NCI-H446 (cell line): ENCODE results near the gene ADD2.
"Not testable (repeated sequence)": the region's sequence is repeated elsewhere in the genome, so short reads cannot be mapped to it uniquely, and the experiment has no call there.

Experiments used
- DNase-seq, 2 experiments: peaks; one replicate each; lab custom pipeline; 2025; lab: John Stamatoyannopoulos, UW

The ADD2 gene

DNA sequence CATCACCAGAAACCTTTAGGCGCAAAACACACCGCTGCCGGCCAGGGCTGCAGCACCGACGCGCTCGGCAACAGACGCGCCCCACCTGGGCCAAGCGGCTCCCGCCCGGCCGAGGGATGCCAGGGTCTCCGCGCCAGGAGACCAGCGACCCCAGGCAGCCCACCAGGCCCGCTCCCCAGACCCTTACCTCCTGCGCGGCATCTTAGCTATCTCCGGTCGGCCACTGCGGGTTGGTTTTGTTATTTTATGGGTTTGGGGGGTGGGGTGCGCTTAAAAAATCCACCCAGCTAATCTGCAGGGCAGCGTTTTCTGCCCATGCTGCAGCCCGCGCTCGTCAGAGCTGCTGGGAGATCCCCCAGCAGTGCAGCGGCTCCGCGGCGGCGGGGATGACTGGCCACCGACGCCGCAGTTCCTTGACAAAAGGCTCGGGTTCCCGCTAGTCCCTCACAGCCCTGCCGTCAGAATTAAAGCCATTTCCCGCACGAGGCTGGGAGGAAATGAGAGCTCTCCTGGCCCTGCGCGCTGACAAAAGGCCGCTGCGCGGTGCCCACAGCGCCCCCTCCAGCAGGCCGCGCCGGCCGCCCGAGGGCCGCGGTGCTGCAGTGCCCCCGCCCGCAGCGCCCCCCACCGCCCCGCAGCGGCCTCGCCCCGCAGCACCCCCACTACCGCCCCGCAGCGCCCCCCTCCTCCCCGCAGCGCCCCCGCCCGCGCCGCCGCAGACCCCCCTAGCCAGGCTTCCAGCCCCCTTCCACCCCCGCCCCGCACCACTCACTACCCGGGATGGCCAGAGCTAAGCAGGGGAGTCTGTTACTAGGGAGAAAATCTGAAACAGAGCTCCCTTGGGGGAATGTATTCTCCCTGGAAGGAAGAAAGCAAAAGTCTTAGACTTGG is at the start of gene ADD2:
ADD2 (minus strand) TSS at position 502 of the 891 bp plus-strand sequence. CDS start 61,792 bp downstream, outside the sequence.
- peak; percentile 21 to 69 for DNase-seq

GRCh38 chr2:70817284-70817954 is 49.4 kb upstream of the ADD2 start:
- no peak for DNase-seq

DNA sequence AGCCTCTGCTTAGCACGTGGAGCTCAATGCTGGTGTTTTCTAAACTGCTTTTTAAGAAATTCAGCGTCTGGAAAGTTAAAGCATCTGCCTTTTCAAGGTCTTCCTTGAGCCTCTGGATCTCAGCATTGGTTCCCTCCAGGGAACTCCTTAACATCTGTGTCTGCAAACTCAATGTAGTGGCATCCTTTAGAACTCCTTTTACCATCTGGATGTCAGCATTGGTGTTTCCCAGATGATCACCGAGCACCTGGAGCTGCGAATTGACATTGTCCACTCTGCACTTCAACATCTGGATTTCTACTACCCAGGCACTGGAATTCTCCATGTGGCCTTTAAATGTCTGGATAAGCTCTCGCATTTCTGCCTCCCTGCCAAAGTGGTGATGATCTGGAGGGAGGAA is 48.7 kb upstream of the ADD2 start:
- DNase-seq, result no peak

GRCh38 chr2:70808983-70809958 is 41.3 kb upstream of the ADD2 start:
- DNase-seq, result no peak

- no peak for DNase-seq
These were observed 39.8 kb upstream of the ADD2 start for GRCh38 chr2:70807828-70808118.

- no peak for DNase-seq
These were observed 39.3 kb upstream of the ADD2 start for GRCh38 chr2:70807102-70807827.

- DNase-seq, result no peak
These were observed 38.6 kb upstream of the ADD2 start for GRCh38 chr2:70806620-70807019.

- no peak for DNase-seq
These were observed 38.0 kb upstream of the ADD2 start for GRCh38 chr2:70806013-70806412.

- DNase-seq, result no peak
These were observed 33.7 kb upstream of the ADD2 start for GRCh38 chr2:70801607-70802263.

- DNase-seq, result no peak
These were observed 31.7 kb upstream of the ADD2 start for GRCh38 chr2:70799706-70800105.

GRCh38 chr2:70797996-70798395 is 30.0 kb upstream of the ADD2 start:
- DNase-seq, result not testable (repeated sequence)

DNA sequence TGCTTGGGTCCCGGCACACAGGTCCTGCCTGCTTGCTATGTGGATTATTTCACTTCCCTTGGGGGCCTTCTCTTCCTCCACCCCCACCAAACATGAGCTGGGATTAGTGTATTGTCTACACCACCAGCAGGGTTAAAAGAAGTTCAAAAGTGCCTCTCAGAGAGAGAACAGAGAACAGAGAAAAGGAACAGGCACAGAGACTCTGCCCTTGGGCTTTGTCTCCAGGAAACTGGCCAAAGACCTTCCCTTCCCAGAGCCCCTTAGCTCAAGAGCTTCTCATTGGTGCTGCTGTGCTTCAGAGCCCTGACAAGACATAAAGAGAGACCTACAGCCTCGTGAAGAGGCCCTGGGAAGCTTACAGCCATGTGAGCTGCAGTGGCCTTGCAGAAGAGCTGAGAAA is 29.5 kb upstream of the ADD2 start:
- no peak for DNase-seq

- no peak for DNase-seq
These were observed 28.3 kb upstream of the ADD2 start for GRCh38 chr2:70796262-70796661.

DNA sequence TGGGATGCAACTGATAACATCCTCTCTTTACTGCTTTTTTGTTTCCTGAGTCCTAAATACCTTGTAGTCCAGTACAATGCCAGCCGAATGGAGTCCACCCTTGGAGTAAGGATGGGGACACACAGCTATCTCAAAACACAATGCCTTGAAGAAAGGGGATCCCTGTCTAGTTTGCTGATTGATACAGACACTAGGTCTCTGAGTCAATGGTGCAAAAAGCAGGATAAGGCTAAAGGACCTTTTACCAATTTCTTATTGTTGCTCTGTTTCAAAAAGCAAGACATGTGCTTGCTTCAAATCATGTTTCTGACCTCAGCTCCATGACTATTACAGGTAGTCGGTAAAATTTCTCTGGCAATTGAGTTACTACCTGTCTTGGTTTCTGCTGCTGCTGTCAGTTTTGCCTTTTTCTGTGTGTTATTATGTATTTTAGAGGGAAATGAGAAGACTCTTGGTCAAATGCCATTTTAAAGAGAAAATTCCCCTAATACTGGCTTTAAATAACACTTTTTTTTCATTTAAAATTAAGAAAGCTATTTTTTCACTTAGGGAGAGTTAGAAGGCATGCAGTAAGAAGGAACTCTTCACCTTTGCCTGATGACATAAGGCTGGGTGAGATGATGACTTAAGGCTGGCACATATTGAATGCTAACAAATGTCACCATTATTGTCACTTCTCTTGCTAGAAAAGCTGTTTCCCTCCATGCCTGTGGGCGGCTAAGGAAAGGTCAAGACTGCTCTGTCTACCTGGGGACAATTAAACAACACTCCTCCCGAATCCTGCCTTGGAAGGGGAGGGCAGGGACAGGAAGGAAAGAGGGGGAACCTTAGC is 27.4 kb upstream of the ADD2 start:
- no peak for DNase-seq

- no peak for DNase-seq
These were observed 25.4 kb upstream of the ADD2 start for GRCh38 chr2:70793450-70793849.

- DNase-seq, result no peak
These were observed 22.3 kb upstream of the ADD2 start, which contains the start of gene FIGLA for GRCh38 chr2:70790136-70790828. Gene FIGLA (minus strand): TSS chr2:70790643. CDS start chr2:70790638, 5 bp downstream.

- peak in 1 of 2 experiments; percentile 45 for DNase-seq
These were observed 21.5 kb upstream of the ADD2 start for GRCh38 chr2:70789304-70790135.

- peak in 1 of 2 experiments; percentile 46 for DNase-seq
These were observed 17.3 kb upstream of the ADD2 start for GRCh38 chr2:70785137-70785911.
